ENCODE results near the gene ACAA2.

DNA sequence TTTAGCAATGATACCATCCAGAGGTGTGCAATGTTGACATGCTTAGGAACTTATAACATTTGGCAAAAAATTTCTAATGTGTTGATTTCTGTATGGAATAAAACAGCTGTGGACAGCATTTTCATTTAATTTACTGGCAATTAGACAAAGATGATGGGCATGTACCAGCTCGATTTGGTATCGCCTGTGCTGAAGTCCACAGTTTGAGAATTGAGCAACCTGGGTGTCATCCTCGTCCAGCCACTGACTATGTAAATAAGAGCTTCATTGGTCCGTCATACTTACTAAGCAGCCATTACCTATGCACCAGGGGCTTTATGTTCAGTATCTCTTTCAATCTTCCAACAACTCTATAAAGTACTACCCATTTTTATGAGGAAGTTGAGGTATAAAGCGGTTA, 24.6 kb upstream of the ACAA2 start:
- TF ChIP-seq FOS (IDR thresholded peaks at IDR 0.05; ENCODE audit: borderline replicate concordance, extremely low read depth, insufficient read length) (no peak), POU2F2 (IDR thresholded peaks at IDR 0.05; ENCODE audit: borderline replicate concordance, low read depth, low read length) (no peak)
